BJ (cell line): Measurements from ENCODE around the gene ETS1. TPM values are rescaled to one million over a fixed set of nuclear protein-coding genes. Genes with fewer than 3 reads are reported as not detected.

Experiments used
- CTCF ChIA-PET: fragments of 350-600 bp; formaldehyde crosslinking; extraction: SDS; loops from one replicate; lab custom pipeline; 2021; ENCODE audit warnings: antibody characterized with exemption, inconsistent platforms; lab: Yijun Ruan, JAX
- POLR2A ChIA-PET: fragments of 300-600 bp; sonication (Branson Sonifier 250); formaldehyde crosslinking; extraction: SDS; loops from one replicate; lab custom pipeline; 2021; ENCODE audit warnings: antibody characterized with exemption; lab: Charles Lee
- DNase-seq: peaks from one replicate; pipeline ENCODE4 v3.0.0-alpha.2; 2011; ENCODE audit warnings: low read depth
- H3K27me3 ChIP-seq: 2 replicates; pipeline ENCODE4 v1.6.0; 2011; ENCODE audit warnings: low read length; ENCODE audit not compliant: control insufficient read depth, insufficient read depth
- H3K36me3 ChIP-seq: 2 replicates; pipeline ENCODE4 v1.5.1; 2011; ENCODE audit warnings: low read length; ENCODE audit not compliant: control insufficient read depth, insufficient read depth
- H3K4me3 ChIP-seq: 2 replicates; pipeline ENCODE4 v1.5.1; 2011; ENCODE audit warnings: low read depth, mild to moderate bottlenecking, control low read depth, low read length
- polyA plus RNA-seq: library from polyadenylated mRNA; depleted of rRNA; stranded (reverse); fragments of >200 nt; gene quantifications from 2 replicates; pipeline ENCODE4 v1.2.3, GENCODE V29; 2011
- TF ChIP-seq, protein P1 (sequence below): IDR thresholded peaks from 2 replicates; pipeline ENCODE4 v1.5.1; 2011; ENCODE audit warnings: low read depth, mild to moderate bottlenecking, control low read depth, inconsistent platforms, low read length, moderate library complexity; ENCODE audit not compliant: insufficient read depth

ETS1 gene
- polyA plus RNA-seq, 1 experiment: 38.5 TPM

DNA sequence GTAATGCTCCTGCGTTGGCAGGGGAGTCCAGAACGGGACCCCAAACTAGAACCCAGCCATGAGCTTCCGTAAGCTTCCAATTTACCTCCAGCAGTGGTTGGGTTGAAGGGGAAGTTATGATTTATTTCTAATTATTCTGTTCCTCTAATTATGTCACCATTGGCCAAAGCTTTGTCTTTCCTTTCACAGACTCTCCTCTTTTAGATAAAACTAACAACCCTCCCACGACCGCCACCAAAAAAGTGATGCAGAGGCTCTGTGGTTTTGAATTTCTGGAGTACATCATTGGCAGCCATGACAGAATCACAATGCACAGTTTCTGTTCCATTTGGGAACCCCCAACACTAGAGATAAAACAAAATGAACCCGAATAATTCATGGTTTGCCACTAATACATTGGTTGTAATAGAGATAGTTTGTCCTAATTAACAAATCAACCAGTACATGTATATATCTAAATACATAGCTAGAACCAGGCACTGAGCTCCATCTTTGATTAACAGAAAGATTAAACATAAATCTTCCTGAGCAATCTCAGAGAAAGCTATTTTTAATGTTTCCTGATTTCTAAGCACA is 64.3 kb downstream of the ETS1 start:
- Histone ChIP-seq H3K4me3 (peak overlapping the region; percentile 41), H3K36me3 (no peaks in the 10 kb centered on the region), H3K27me3 (no peaks in the 10 kb centered on the region)
- ChIA-PET CTCF (interaction anchor here (0.6 to 1.5 kb wide), 2 partner anchors 107 to 109 kb away, joined by 3 to 5 read pairs; no protein-coding TSS in a partner anchor), POLR2A (interaction anchor here (0.6 kb wide), 1 partner anchor 1747 kb away, joined by 3 read pairs; no protein-coding TSS in a partner anchor)
- TF ChIP-seq, protein P1, sequence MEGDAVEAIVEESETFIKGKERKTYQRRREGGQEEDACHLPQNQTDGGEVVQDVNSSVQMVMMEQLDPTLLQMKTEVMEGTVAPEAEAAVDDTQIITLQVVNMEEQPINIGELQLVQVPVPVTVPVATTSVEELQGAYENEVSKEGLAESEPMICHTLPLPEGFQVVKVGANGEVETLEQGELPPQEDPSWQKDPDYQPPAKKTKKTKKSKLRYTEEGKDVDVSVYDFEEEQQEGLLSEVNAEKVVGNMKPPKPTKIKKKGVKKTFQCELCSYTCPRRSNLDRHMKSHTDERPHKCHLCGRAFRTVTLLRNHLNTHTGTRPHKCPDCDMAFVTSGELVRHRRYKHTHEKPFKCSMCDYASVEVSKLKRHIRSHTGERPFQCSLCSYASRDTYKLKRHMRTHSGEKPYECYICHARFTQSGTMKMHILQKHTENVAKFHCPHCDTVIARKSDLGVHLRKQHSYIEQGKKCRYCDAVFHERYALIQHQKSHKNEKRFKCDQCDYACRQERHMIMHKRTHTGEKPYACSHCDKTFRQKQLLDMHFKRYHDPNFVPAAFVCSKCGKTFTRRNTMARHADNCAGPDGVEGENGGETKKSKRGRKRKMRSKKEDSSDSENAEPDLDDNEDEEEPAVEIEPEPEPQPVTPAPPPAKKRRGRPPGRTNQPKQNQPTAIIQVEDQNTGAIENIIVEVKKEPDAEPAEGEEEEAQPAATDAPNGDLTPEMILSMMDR: no peak
- no peak for DNase-seq

DNA sequence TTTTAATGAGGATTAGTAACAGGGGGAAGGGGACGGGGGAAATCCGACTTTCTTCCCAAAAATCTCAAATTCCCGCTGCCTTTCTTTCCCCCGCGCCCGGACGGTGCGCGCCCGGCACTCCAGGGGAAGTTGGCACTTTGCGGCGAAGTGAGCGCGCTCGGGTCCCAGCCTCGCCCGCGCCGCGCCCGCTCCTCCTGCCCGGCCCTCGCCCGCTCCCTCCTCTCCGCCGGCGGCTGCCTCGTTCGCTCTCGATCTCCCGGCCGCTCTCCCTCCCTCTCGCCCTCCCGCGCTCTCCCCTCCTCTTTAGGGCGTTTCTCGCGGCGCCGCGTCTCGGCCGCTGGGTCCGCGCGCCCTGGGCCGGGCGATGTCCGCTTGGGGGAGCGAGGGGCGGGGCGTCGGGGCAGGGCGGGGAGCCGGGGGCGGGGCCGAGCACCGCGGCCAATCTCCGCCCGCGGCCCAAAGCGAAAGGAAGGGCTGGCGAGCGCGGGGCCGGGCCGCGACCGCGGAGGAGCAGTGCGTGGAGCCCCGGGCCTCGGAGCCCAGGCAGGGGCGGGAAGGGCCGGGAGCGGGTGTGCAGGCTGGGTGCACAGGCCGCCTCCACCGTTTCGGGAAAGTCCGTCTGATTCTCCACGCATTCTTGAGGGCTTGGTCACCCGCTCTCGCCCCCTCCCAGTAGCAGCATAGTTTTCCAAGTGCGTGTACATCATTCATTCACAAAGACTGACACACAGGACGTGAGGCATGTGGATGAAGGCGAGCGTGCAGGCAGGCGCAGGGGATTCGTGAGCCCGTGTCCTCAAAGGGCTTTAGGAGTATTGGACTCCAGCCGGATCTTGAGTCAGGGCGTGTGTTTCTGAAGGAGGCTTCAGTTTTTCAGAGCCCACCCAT is 65.1 kb downstream of the ETS1 start:
- CTCF ChIA-PET: interaction anchor here (0.6 to 5.0 kb wide), 7 partner anchors 12 to 364 kb away, joined by 3 to 47 read pairs (median 3); no protein-coding TSS in a partner anchor
- POLR2A ChIA-PET: interaction anchor here (0.6 kb wide), 1 partner anchor 1748 kb away, joined by 3 read pairs; no protein-coding TSS in a partner anchor
- H3K27me3 ChIP-seq: no peaks in the 10 kb centered on the region
- H3K4me3 ChIP-seq: peak overlapping the region; percentile 76
- DNase-seq: peak; percentile 95
- TF ChIP-seq, protein P1: no peak
- no peaks in the 10 kb centered on the region for H3K36me3 ChIP-seq

- H3K36me3 ChIP-seq: no peaks in the 10 kb centered on the region
- H3K27me3 ChIP-seq: no peaks in the 10 kb centered on the region
- ChIA-PET POLR2A (no interaction called here), CTCF (interaction anchor here (0.7 to 5.0 kb wide), 5 partner anchors 12 to 364 kb away, joined by 3 to 47 read pairs (median 3); no protein-coding TSS in a partner anchor)
- no peak for DNase-seq
- peak overlapping the region; percentile 76 for H3K4me3 ChIP-seq
- TF ChIP-seq, protein P1: no peak
These were observed 65.7 kb downstream of the ETS1 start for GRCh38 chr11:128521682-128522054.

GRCh38 chr11:128520888-128521681 is 66.3 kb downstream of the ETS1 start:
- Histone ChIP-seq H3K36me3 (no peaks in the 10 kb centered on the region), H3K27me3 (no peaks in the 10 kb centered on the region), H3K4me3 (peak overlapping the region; percentile 76)
- ChIA-PET POLR2A (no interaction called here), CTCF (interaction anchor here (0.7 to 5.0 kb wide), 8 partner anchors 11 to 363 kb away, joined by 3 to 47 read pairs (median 3); no protein-coding TSS in a partner anchor)
- TF ChIP-seq, protein P1: no peak
- DNase-seq: no peak
